GM12878 (cell line): ENCODE results near the gene CD84. TPM values are rescaled to one million over a fixed set of nuclear protein-coding genes. Genes with fewer than 3 reads are reported as not detected.

Experiments
- CBX5 ChIP-seq: sonication (generic); IDR thresholded peaks from 2 replicates; pipeline ENCODE4 v1.6.1; 2016; ENCODE audit warnings: low read depth, moderate library complexity, mild to moderate bottlenecking, inconsistent platforms
- EED ChIP-seq: sonication (generic); IDR thresholded peaks from 2 replicates; pipeline ENCODE4 v1.6.1; 2016; ENCODE audit warnings: antibody characterized with exemption, low read depth
- EP300 ChIP-seq, 2 experiments: fragments of 150-350 bp in 1 of 2; IDR thresholded peaks; 2 replicates each; pipeline ENCODE4 v1.6.1; 2011 to 2012; ENCODE audit warnings: low read depth in 2 of 2, low read length in 2 of 2, borderline replicate concordance in 1 of 2, improper control_type of control experiment in 1 of 2, inconsistent platforms in 1 of 2; ENCODE audit not compliant: control insufficient read depth in 1 of 2
- IKZF2 ChIP-seq, 2 experiments: fragments of 450-650 bp; IDR thresholded peaks; 2 replicates each; pipeline ENCODE4 v1.6.1; 2017; ENCODE audit warnings: mild to moderate bottlenecking in 2 of 2, moderate library complexity in 2 of 2
- MEF2B ChIP-seq: fragments of 450-650 bp; IDR thresholded peaks from 2 replicates; pipeline ENCODE4 v1.6.1; 2018; ENCODE audit warnings: mild to moderate bottlenecking, moderate library complexity; ENCODE audit not compliant: partially characterized antibody, poor library complexity, severe bottlenecking
- NFIC ChIP-seq: IDR thresholded peaks from 2 replicates; pipeline ENCODE4 v1.6.1; 2012; ENCODE audit warnings: low read depth, mild to moderate bottlenecking, inconsistent platforms, low read length, moderate library complexity
- PRDM15 ChIP-seq: fragments of 450-650 bp; formaldehyde crosslinking; IDR thresholded peaks from 2 replicates; pipeline ENCODE4 v1.4.0; 2020; ENCODE audit warnings: mild to moderate bottlenecking, moderate library complexity
- RELB ChIP-seq: fragments of 450-650 bp; IDR thresholded peaks from 2 replicates; pipeline ENCODE4 v1.6.1; 2017; ENCODE audit warnings: low read depth, mild to moderate bottlenecking, moderate library complexity
- REST ChIP-seq: IDR thresholded peaks from 2 replicates; pipeline ENCODE4 v1.6.1; 2012; ENCODE audit warnings: mild to moderate bottlenecking, low read depth, low read length
- SRF ChIP-seq, 2 experiments: IDR thresholded peaks; 2 replicates each; pipeline ENCODE4 v1.6.1; 2011; ENCODE audit warnings: low read depth in 2 of 2, low read length in 2 of 2, mild to moderate bottlenecking in 1 of 2, moderate library complexity in 1 of 2
- TCF3 ChIP-seq: IDR thresholded peaks from 2 replicates; pipeline ENCODE4 v1.6.1; 2012; ENCODE audit warnings: low read depth, mild to moderate bottlenecking, low read length, borderline replicate concordance; ENCODE audit not compliant: insufficient read depth
- YBX1 ChIP-seq: fragments of 450-650 bp; IDR thresholded peaks from 2 replicates; pipeline ENCODE4 v1.6.1; 2016; ENCODE audit warnings: antibody characterized with exemption
- ZNF687 ChIP-seq: fragments of 450-650 bp; IDR thresholded peaks from 2 replicates; pipeline ENCODE4 v1.6.1; 2017; ENCODE audit warnings: mild to moderate bottlenecking, moderate library complexity
- polyA plus RNA-seq, 11 experiments: library from polyadenylated mRNA; depleted of rRNA in 4 of 11; unstranded in 6 of 11; stranded (reverse) in 5 of 11; fragments of >200 nt; fragmentation: Nextera tagmentation in 4 of 11; fragmentation: Illumina TruSeq in 1 of 11; extraction: Ambion mirVana in 4 of 11; extraction: Trizol in 1 of 11; gene quantifications; 1 replicate in 1 of 11; 2 replicates in 10 of 11; pipeline versions ENCODE4 v1.2.1 to v1.2.3, GENCODE V29; 2011 to 2016; ENCODE audit warnings: inconsistent platforms in 2 of 11, missing spikeins in 2 of 11, low read depth in 1 of 11
- total RNA-seq, 4 experiments: library from RNA; depleted of rRNA in 3 of 4; stranded (reverse); fragments of >200 nt in 3 of 4; fragmentation: Illumina TruSeq in 1 of 4; extraction: Trizol in 1 of 4; gene quantifications; 2 replicates each; pipeline versions ENCODE4 v1.2.1 to v1.2.3, GENCODE V29; 2013 to 2021

The CD84 gene
- total and polyA plus RNA-seq, 10 of the 15 experiments (the other 5 are each of a cell fraction or from before 2014, with no cell fraction given), result 3.4 to 20.3 (median 11.7) TPM

- TF ChIP-seq ZNF687, result peak; percentile 60
- TF ChIP-seq MEF2B, result peak; percentile 94
- TF ChIP-seq IKZF2 (IDR thresholded peaks at IDR 0.05), result peak; percentile 64 to 65; a peak in 2 of 4 replicates
- TF ChIP-seq EED, result no peak; the same call in 1 of the 2 replicates
- 0 out of 2 replicates have a peak, but pooled peaks have one; percentile 10 for TF ChIP-seq RELB
- TF ChIP-seq YBX1, result no peak
- no peak for TF ChIP-seq TCF3
- TF ChIP-seq EP300 (IDR thresholded peaks at IDR 0.05; ENCODE audit: borderline replicate concordance in 1 of 2, control insufficient read depth in 1 of 2, low read depth in 2 of 2, low read length in 2 of 2), result no peak
- TF ChIP-seq SRF (IDR thresholded peaks at IDR 0.05; ENCODE audit: low read depth in 2 of 2, low read length in 2 of 2), result no peak
- TF ChIP-seq REST, result no peak
- no peak; the same call in 1 of the 2 replicates for TF ChIP-seq NFIC
- no peak for TF ChIP-seq CBX5
- TF ChIP-seq PRDM15 (CRISPR knock-in tag), result no peak
Observed at GRCh38 chr1:160605792-160606479, 26.6 kb upstream of the CD84 start (continued).
